ENCODE data around the gene NHP2.

NHP2 gene

GRCh38 chr5:178192244-178192643 is 38.6 kb upstream of the NHP2 start:
- no peak overlapping the region for H3K27ac ChIP-seq (ENCODE audit: low read length)
- no peaks in the 10 kb centered on the region for H4K20me1 ChIP-seq (ENCODE audit: insufficient read depth, low read length)
- H3K4me2 ChIP-seq (ENCODE audit: low read length): no peak overlapping the region
- TF ChIP-seq CTCF (IDR thresholded peaks at IDR 0.05; ENCODE audit: low read depth, low read length) (no peak), EZH2phosphoT487 (IDR thresholded peaks at IDR 0.05; ENCODE audit: low read depth) (no peak)
- H2AFZ ChIP-seq (ENCODE audit: low read depth, low read length): no peak overlapping the region
- H3K79me2 ChIP-seq (ENCODE audit: low read length): no peaks in the 10 kb centered on the region
- no peaks in the 10 kb centered on the region for H3K9me3 ChIP-seq (ENCODE audit: insufficient read depth, low read length)
- no peak overlapping the region for H3K4me3 ChIP-seq (ENCODE audit: low read length)
- peaks cover 18% of the 10 kb centered on the region for H3K27me3 ChIP-seq (ENCODE audit: low read depth, low read length)
- no peaks in the 10 kb centered on the region for H3K36me3 ChIP-seq (replicated peaks; ENCODE audit: low read depth, low read length)
- H3K4me1 ChIP-seq (ENCODE audit: low read length): no peaks in the 10 kb centered on the region
- no peak overlapping the region for H3K9ac ChIP-seq (ENCODE audit: low read length)

GRCh38 chr5:178191661-178192060 is 38.0 kb upstream of the NHP2 start:
- Histone ChIP-seq H3K4me2 (ENCODE audit: low read length) (no peak overlapping the region), H3K9ac (ENCODE audit: low read length) (no peak overlapping the region), H3K27ac (ENCODE audit: low read length) (no peak overlapping the region), H3K4me1 (ENCODE audit: low read length) (no peaks in the 10 kb centered on the region), H3K79me2 (ENCODE audit: low read length) (no peaks in the 10 kb centered on the region), H3K4me3 (ENCODE audit: low read length) (no peak overlapping the region), H3K9me3 (ENCODE audit: insufficient read depth, low read length) (no peaks in the 10 kb centered on the region), H2AFZ (ENCODE audit: low read depth, low read length) (no peak overlapping the region), H3K36me3 (replicated peaks; ENCODE audit: low read depth, low read length) (no peaks in the 10 kb centered on the region), H4K20me1 (ENCODE audit: insufficient read depth, low read length) (no peaks in the 10 kb centered on the region), H3K27me3 (ENCODE audit: low read depth, low read length) (peaks cover 18% of the 10 kb centered on the region)
- TF ChIP-seq CTCF (IDR thresholded peaks at IDR 0.05; ENCODE audit: low read depth, low read length): no peak
- TF ChIP-seq EZH2phosphoT487 (IDR thresholded peaks at IDR 0.05; ENCODE audit: low read depth): no peak

- H3K79me2 ChIP-seq (ENCODE audit: low read length): no peaks in the 10 kb centered on the region
- no peak overlapping the region for H3K9ac ChIP-seq (ENCODE audit: low read length)
- no peak overlapping the region for H2AFZ ChIP-seq (ENCODE audit: low read depth, low read length)
- H3K27ac ChIP-seq (ENCODE audit: low read length): no peak overlapping the region
- no peaks in the 10 kb centered on the region for H3K9me3 ChIP-seq (ENCODE audit: insufficient read depth, low read length)
- no peak overlapping the region for H3K4me3 ChIP-seq (ENCODE audit: low read length)
- no peaks in the 10 kb centered on the region for H3K36me3 ChIP-seq (replicated peaks; ENCODE audit: low read depth, low read length)
- no peak overlapping the region for H3K4me2 ChIP-seq (ENCODE audit: low read length)
- H3K4me1 ChIP-seq (ENCODE audit: low read length): no peaks in the 10 kb centered on the region
- H4K20me1 ChIP-seq (ENCODE audit: insufficient read depth, low read length): no peaks in the 10 kb centered on the region
- peaks cover 13% of the 10 kb centered on the region for H3K27me3 ChIP-seq (ENCODE audit: low read depth, low read length)
- TF ChIP-seq CTCF (IDR thresholded peaks at IDR 0.05; ENCODE audit: low read depth, low read length) (no peak), EZH2phosphoT487 (IDR thresholded peaks at IDR 0.05; ENCODE audit: low read depth) (no peak)
Measured at GRCh38 chr5:178189433-178189832, 35.7 kb upstream of the NHP2 start.

GRCh38 chr5:178187014-178187413 is 33.3 kb upstream of the NHP2 start, which contains the start of gene GMCL2:
Gene GMCL2, minus strand, starts transcription at chr5:178187371. Its CDS starts 72 bp downstream, at chr5:178187299.
- TF ChIP-seq CTCF (IDR thresholded peaks at IDR 0.05; ENCODE audit: low read depth, low read length) (no peak), EZH2phosphoT487 (IDR thresholded peaks at IDR 0.05; ENCODE audit: low read depth) (no peak)
- no peaks in the 10 kb centered on the region for H4K20me1 ChIP-seq (ENCODE audit: insufficient read depth, low read length)
- H3K27me3 ChIP-seq (ENCODE audit: low read depth, low read length): no peaks in the 10 kb centered on the region; the same call in 1 of the 2 replicates
- no peak within 1 kb of the TSS for H2AFZ ChIP-seq (ENCODE audit: low read depth, low read length)
- no peak within 1 kb of the TSS for H3K27ac ChIP-seq (ENCODE audit: low read length)
- H3K9me3 ChIP-seq (ENCODE audit: insufficient read depth, low read length): no peaks in the 10 kb centered on the region
- H3K36me3 ChIP-seq (replicated peaks; ENCODE audit: low read depth, low read length): no peaks in the 10 kb centered on the region
- no peak within 1 kb of the TSS for H3K4me3 ChIP-seq (ENCODE audit: low read length)
- H3K79me2 ChIP-seq (ENCODE audit: low read length): no peaks in the 10 kb centered on the region
- H3K9ac ChIP-seq (ENCODE audit: low read length): no peak within 1 kb of the TSS
- H3K4me1 ChIP-seq (ENCODE audit: low read length): no peaks in the 10 kb centered on the region
- no peak within 1 kb of the TSS for H3K4me2 ChIP-seq (ENCODE audit: low read length)
